ENCODE measurements around the gene SELENBP1.

GRCh38 chr1:151324390-151324930 lies 48.0 kb downstream of the SELENBP1 start:
- no peak for TF ChIP-seq EP300 (IDR thresholded peaks at IDR 0.05)
- TF ChIP-seq POLR2A (IDR thresholded peaks at IDR 0.05), result no peak

Measured in ovary (tissue), 1 donor.